Adrenal gland (tissue), 5 donors: ENCODE data around the gene SMIM43.

Source experiments
- CTCF ChIP-seq, 6 experiments: fragments of 450-650 bp in 4 of 6; fragments of 200-600 bp in 2 of 6; sonication (generic) in 1 of 6; IDR thresholded peaks; 1 replicate in 5 of 6; 2 replicates in 1 of 6; pipeline versions ENCODE4 v1.5.1 to v1.8.0; 2016 to 2021; ENCODE audit warnings: antibody characterized with exemption in 6 of 6, mild to moderate bottlenecking in 2 of 6, moderate library complexity in 1 of 6
- POLR2A ChIP-seq, 2 donors: fragments of 450-650 bp; IDR thresholded peaks; one replicate each; pipeline ENCODE4 v1.6.1; 2017; ENCODE audit warnings: antibody characterized with exemption in 2 of 2, mild to moderate bottlenecking in 2 of 2, moderate library complexity in 1 of 2
- donor health status: DM: no; HTN: no; CAD: no.

- no peak for TF ChIP-seq POLR2A (IDR thresholded peaks at IDR 0.05)
- no peak for TF ChIP-seq CTCF (IDR thresholded peaks at IDR 0.05)
Observed at GRCh38 chr4:121742794-121743193, 22.2 kb downstream of the SMIM43 start.
